Keratinocyte (primary cell): ENCODE data around the gene OR10K1. TPM values are rescaled to one million over a fixed set of nuclear protein-coding genes. Genes with fewer than 3 reads are reported as not detected.

Experiments used
- DNase-seq: peaks from one replicate; pipeline ENCODE4 v3.0.0-alpha.2; 2011; ENCODE audit warnings: low read depth, missing footprints, low spot score
- FAIRE-seq: peaks from 2 replicates; lab custom pipeline; 2011; peaks lifted over from hg19 to GRCh38; lab: Jason Lieb, UNC
- H2AFZ ChIP-seq: 2 replicates; pipeline ENCODE4 v1.6.0; 2012; ENCODE audit warnings: low read length, control low read depth, inconsistent platforms; ENCODE audit not compliant: control insufficient read depth
- H3K27ac ChIP-seq: 2 replicates; pipeline ENCODE4 v1.5.1; 2011; ENCODE audit warnings: low read length; ENCODE audit not compliant: control insufficient read depth, insufficient read depth
- H3K27me3 ChIP-seq: 3 replicates; pipeline ENCODE4 v1.6.0; 2011; ENCODE audit warnings: low read length; ENCODE audit not compliant: control insufficient read depth, insufficient read depth; ENCODE audit errors: extremely low read depth
- H3K36me3 ChIP-seq, 2 experiments: 2 replicates in 1 of 2; 3 replicates in 1 of 2; pipeline ENCODE4 v1.5.1; 2011; ENCODE audit warnings: low read length in 2 of 2, mild to moderate bottlenecking in 1 of 2; ENCODE audit not compliant: control insufficient read depth in 2 of 2, insufficient read depth in 2 of 2; ENCODE audit errors: extremely low read depth in 1 of 2
- H3K4me1 ChIP-seq: 3 replicates; pipeline ENCODE4 v1.5.1; 2011; ENCODE audit warnings: low read length; ENCODE audit not compliant: control insufficient read depth, insufficient read depth; ENCODE audit errors: extremely low read depth
- H3K4me2 ChIP-seq: 3 replicates; pipeline ENCODE4 v1.6.0; 2011; ENCODE audit warnings: low read depth, low read length; ENCODE audit not compliant: control insufficient read depth, insufficient read depth; ENCODE audit errors: extremely low read depth
- H3K4me3 ChIP-seq, 3 experiments: fragments of 200-600 bp in 1 of 3; sonication (generic) in 1 of 3; 2 replicates in 2 of 3; 3 replicates in 1 of 3; pipeline ENCODE4 v1.5.1; 2011 to 2016; ENCODE audit warnings: low read length in 3 of 3, mild to moderate bottlenecking in 3 of 3, control low read depth in 2 of 3, inconsistent platforms in 1 of 3, low read depth in 1 of 3, mixed read lengths in 1 of 3, mixed run types in 1 of 3, moderate library complexity in 1 of 3; ENCODE audit not compliant: control insufficient read depth in 2 of 3, insufficient read depth in 2 of 3; ENCODE audit errors: extremely low read depth in 1 of 3
- H3K79me2 ChIP-seq: 2 replicates; pipeline ENCODE4 v1.6.0; 2012; ENCODE audit warnings: low read length; ENCODE audit not compliant: control insufficient read depth, insufficient read depth
- H3K9ac ChIP-seq: 3 replicates; pipeline ENCODE4 v1.6.0; 2011; ENCODE audit warnings: low read length; ENCODE audit not compliant: control insufficient read depth, insufficient read depth; ENCODE audit errors: extremely low read depth
- H3K9me1 ChIP-seq: 3 replicates; pipeline ENCODE4 v1.6.0; 2011; ENCODE audit warnings: low read length; ENCODE audit not compliant: control insufficient read depth, insufficient read depth; ENCODE audit errors: extremely low read depth
- H3K9me3 ChIP-seq: 2 replicates; pipeline ENCODE4 v1.5.1; 2012; ENCODE audit warnings: low read depth, low read length; ENCODE audit not compliant: control insufficient read depth
- H4K20me1 ChIP-seq: 3 replicates; pipeline ENCODE4 v1.6.0; 2011; ENCODE audit warnings: low read length; ENCODE audit not compliant: control insufficient read depth, insufficient read depth; ENCODE audit errors: extremely low read depth
- CTCF ChIP-seq, 3 experiments: IDR thresholded peaks in 1 of 3; conservative IDR thresholded peaks in 1 of 3; optimal IDR thresholded peaks in 1 of 3; 2 replicates in 2 of 3; 3 replicates in 1 of 3; pipeline versions ENCODE3 to v1.5.1; 2011; ENCODE audit warnings: low read length in 3 of 3, mild to moderate bottlenecking in 3 of 3, moderate library complexity in 2 of 3, control low read depth in 1 of 3, inconsistent platforms in 1 of 3; ENCODE audit not compliant: insufficient read depth in 2 of 3; ENCODE audit errors: extremely low read depth in 1 of 3
- EZH2 ChIP-seq: IDR thresholded peaks from one replicate; pipeline ENCODE4 v1.6.1; 2012; ENCODE audit warnings: inconsistent platforms, mild to moderate bottlenecking, low read length, moderate library complexity
- dilution Hi-C: fragments of 300-500 bp; cut with MboI; formaldehyde crosslinking; loops from one replicate; pipeline ENCODE4 v1.7.0; 2020; ENCODE audit warnings: low sequenced_read_pairs; ENCODE audit not compliant: extremely low pct_ligation_motif_present
- polyA plus RNA-seq, 5 experiments: library from polyadenylated mRNA; depleted of rRNA in 3 of 5; stranded (reverse) in 3 of 5; stranded (forward) in 1 of 5; unstranded in 1 of 5; fragments of >200 nt; gene quantifications; 1 replicate in 1 of 5; 2 replicates in 3 of 5; 3 replicates in 1 of 5; pipeline versions ENCODE4 v1.2.1 to v1.2.3, GENCODE V29; 2011 to 2012; ENCODE audit warnings: missing spikeins in 2 of 5, low read depth in 1 of 5, low replicate concordance in 1 of 5

Gene OR10K1
- polyA plus RNA-seq, 1 donor (not counting 4 experiments of a cell fraction or from before 2014, with no cell fraction given), result not detected

GRCh38 chr1:158458263-158458662, 3.4 kb upstream of the OR10K1 start:
- DNase-seq (no peak), FAIRE-seq (no peak)
- no peak overlapping the region for H3K27ac ChIP-seq
- dilution Hi-C loops, result no loop called here
- no peak overlapping the region for H3K4me3 ChIP-seq
- no peak overlapping the region for H3K9ac ChIP-seq
- H3K79me2 ChIP-seq, result no peaks in the 10 kb centered on the region
- H3K36me3 ChIP-seq, result no peaks in the 10 kb centered on the region
- H2AFZ ChIP-seq, result no peak overlapping the region
- no peaks in the 10 kb centered on the region for H3K27me3 ChIP-seq
- no peaks in the 10 kb centered on the region for H3K4me1 ChIP-seq
- H3K4me2 ChIP-seq, result no peak overlapping the region
- no peak for TF ChIP-seq EZH2
- no peak for TF ChIP-seq CTCF (optimal IDR thresholded peaks at IDR 0.05 in 1 of 3, IDR thresholded peaks at IDR 0.05 in 1 of 3, conservative IDR thresholded peaks at IDR 0.05 in 1 of 3; ENCODE audit: extremely low read depth in 1 of 3, insufficient read depth in 2 of 3, low read length in 3 of 3)
- H4K20me1 ChIP-seq, result no peaks in the 10 kb centered on the region
- no peaks in the 10 kb centered on the region for H3K9me1 ChIP-seq
- no peaks in the 10 kb centered on the region for H3K9me3 ChIP-seq

GRCh38 chr1:158471920-158472319, 10.3 kb downstream of the OR10K1 start, which contains the start of gene OR10R2:
Gene OR10R2, plus strand, starts transcription at chr1:158472220. Its CDS starts 106 bp downstream, at chr1:158472326.
- no peak within 1 kb of the TSS for H3K4me3 ChIP-seq
- H4K20me1 ChIP-seq, result no peaks in the 10 kb centered on the region
- no peaks in the 10 kb centered on the region for H3K4me1 ChIP-seq
- H3K9ac ChIP-seq, result no peak within 1 kb of the TSS
- H3K4me2 ChIP-seq, result no peak within 1 kb of the TSS
- no peaks in the 10 kb centered on the region for H3K27me3 ChIP-seq
- H3K27ac ChIP-seq, result no peak within 1 kb of the TSS
- no peak for TF ChIP-seq EZH2
- no peak for TF ChIP-seq CTCF (optimal IDR thresholded peaks at IDR 0.05 in 1 of 3, IDR thresholded peaks at IDR 0.05 in 1 of 3, conservative IDR thresholded peaks at IDR 0.05 in 1 of 3; ENCODE audit: extremely low read depth in 1 of 3, insufficient read depth in 2 of 3, low read length in 3 of 3)
- H3K9me3 ChIP-seq, result no peaks in the 10 kb centered on the region
- no peaks in the 10 kb centered on the region for H3K36me3 ChIP-seq
- H3K79me2 ChIP-seq, result no peaks in the 10 kb centered on the region
- DNase-seq, result no peak
- no peak within 1 kb of the TSS for H2AFZ ChIP-seq
- no peak for FAIRE-seq
- H3K9me1 ChIP-seq, result no peaks in the 10 kb centered on the region
- dilution Hi-C loops, result no loop called here
